NCI-H187 (cell line): Measurements from ENCODE around the gene HIVEP3.

Experiments used
- DNase-seq, 2 experiments: peaks; one replicate each; lab custom pipeline; 2025; lab: John Stamatoyannopoulos, UW

The HIVEP3 gene

DNA sequence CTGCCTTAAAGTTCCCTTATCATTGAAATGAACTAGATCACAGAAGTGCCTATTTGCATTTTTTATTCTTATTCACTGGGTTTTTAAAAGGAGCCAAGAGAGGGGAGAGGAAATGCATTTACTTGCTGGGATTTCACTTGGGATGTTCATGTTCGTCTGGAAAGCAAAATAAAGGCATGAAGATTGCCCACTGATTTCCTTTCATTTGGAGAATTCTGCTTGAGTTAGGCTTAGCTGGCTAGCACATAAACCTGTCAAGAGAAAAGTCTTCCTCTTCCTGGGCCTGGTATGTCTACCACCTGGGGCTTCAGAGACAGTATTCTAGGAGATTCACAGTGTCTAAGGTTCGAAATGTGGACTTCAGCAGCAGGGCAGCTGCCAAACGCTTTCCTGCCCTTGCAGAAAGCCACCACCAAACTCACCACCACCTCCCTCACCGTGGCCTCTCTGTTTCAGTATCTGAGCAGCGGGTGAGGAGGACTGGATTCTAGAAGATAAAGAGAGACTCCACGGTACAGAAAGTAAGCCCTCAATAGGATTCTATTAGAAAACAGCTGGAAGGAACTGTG is 44.5 kb downstream of the HIVEP3 start:
- no peak for DNase-seq

DNA sequence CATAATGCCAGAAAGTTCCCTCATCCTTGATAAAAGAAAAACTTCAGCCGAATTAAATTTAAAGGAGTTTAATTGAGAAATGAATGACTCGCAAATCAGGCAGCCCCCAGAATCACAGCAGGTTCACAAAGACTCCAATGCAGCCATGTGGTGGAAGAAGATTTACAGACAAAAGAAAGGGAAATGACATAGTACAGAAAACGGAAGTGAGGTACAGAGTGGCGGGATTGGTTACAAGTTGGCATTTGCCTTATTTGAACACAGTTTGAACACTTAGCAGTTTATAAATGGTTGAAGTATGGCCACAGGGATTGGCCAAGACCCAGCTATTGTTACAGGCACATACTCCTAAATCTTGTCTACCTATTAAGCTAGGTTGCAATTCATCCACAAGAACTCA is 46.6 kb downstream of the HIVEP3 start:
- no peak for DNase-seq

DNA sequence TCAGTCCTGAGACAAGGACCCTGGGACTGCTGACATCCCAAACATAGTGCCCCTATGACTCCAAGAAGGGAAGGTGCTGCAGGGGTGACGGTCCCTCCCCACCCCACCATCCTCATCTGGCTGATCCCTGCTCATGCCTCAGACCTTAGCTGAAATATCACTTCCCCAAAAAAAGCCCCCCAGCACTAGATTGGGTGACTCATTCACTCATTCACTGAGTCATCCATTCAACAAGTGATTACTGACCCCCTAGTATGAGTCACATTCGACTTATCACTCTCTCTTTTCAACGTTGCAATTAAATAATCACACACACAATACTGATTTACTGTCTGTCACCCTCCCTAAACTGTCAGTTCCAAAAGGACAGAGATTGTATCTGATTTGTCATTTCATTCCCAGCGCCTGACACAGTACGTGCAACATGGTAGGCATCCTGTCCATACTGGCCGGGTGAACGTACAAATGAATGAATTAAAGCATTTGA is 48.6 kb downstream of the HIVEP3 start:
- DNase-seq, result no peak

DNA sequence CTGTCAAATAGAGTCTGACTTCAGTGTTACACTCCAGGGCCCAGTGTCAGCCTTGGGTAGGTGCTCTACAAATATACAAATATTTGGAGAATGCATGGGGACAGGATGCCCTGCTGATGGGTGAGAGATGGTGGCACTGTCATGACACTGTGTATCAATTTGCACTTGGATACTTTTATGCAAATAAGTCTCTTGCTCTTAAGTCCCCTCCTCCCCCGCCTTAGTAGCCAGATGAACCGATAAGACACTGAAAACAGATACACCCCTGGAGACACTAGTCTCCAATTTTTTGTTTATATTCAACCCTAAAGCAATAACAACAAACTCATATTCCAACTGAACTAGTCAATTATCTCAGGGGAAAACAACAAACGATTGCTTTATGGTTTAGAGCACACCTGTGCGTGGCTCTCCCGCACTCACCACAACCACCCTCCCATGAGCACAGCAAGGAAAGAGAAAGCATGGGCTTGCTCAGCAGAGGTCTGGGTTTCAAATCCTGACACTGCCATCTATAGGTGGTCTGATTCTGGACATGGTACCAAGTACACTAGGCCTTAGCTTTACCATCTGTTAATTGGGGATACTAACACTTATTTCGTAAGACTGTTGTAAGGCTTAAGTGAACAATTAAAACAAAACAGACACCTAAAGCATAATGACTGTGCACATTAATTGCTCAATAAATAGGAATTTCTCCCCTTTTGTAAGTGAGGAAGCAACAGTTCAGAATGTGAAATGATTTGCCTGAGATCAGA is 50.3 kb downstream of the HIVEP3 start:
- DNase-seq, result no peak

DNA sequence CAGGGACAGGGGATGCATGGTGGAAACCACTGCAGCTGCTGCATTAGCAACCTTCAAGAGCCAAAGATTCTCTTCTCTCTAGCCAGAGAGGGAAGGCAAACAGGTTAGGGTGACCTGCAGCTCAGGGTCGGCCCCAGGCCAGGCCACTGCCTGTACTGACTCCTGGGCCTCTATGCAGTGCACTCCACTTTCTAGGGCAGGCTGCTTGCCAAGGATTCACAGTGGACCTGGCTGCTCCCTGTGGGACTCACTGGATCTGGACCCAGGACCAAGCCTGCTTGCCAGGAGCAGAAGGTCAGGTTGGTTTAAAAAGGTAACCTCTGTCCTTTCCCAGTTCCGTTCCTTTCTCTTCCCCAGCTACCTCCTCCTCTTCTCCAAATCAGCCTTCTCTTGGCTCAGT is 52.4 kb downstream of the HIVEP3 start:
- no peak for DNase-seq

DNA sequence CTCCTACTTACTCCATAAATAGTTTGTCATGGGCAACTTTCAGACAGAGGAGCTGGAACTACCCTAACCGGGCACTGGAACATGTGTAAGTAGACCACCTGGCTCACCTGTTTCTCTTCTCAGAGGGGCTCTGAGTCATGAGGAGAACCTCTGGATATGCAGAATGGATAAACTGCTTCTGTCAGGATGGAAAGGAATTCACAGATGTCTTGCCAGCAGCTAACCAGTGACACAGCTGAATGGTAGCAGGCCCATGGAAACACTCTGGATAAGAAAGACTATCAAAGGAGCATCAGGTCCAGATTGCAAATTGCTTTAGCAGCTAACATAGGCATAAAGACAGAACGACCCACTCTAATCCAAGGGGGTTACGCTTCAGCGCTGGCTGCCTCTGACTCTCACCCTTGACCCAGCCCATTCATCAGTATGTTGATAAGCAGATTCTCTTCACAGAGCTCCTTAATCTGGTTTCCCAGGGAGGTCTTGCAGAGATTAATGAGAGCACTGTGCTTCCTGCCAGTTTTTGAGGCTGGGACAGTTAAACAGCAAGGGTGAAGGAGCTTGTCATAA is 54.2 kb downstream of the HIVEP3 start:
- DNase-seq, result no peak

DNA sequence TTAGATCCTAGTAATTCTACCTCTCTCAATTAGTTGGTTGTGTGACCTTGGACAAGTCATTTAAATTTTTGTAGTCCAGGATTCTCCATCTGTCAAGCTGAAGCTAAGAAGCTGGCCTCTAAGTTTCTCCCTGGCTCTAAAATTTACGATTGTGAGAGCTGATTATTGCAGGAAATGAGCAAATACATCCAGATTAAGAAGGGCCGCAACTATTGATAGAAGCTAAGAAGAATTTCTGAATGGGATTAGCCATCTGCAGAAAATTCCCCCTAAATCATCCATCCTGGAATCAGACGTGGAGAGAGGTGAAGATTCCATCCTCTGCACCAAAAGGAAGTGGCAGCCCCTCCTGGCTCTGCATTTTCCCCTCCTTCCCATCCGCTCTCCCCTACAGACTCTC is 55.0 kb downstream of the HIVEP3 start:
- no peak for DNase-seq

DNA sequence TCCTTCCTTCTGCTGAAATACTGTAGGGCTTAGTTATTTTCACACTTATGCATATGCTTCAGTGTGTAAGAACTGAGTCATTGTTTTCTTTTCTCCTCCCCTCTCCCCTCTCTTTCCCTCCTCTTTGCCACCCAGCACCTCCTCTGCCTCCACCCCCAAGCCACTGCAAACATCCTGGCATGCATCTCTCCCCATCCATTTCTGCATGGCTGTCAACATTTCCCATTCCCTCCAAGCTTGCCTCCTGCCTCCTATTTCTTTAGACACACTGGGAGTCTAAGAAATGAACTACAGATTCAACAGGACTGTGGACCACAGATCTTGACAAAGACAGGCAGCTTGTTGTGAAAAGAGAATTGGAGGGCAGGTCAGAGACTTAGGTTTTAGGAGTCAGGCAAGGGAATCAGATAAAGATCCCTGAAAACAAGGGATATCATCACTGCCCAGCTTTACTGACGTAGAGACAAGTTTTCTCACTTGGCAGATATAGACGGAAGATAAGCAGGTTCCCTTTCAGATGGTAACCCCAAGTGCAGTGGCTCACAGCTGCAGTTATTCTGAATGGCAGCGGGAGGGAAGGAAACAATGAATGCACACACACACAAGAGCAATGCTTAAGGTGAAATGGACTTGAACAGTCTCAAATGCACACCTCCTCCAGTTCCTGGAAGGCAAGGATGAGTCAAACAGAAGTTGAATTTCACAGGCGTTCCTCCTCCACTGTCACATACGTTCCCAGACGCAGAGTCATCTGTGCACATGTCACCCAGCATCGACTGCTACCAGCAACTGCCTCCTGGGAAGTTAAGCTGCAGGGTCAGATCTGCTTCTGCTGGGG is 56.1 kb downstream of the HIVEP3 start:
- DNase-seq, result peak; percentile 23 to 51

DNA sequence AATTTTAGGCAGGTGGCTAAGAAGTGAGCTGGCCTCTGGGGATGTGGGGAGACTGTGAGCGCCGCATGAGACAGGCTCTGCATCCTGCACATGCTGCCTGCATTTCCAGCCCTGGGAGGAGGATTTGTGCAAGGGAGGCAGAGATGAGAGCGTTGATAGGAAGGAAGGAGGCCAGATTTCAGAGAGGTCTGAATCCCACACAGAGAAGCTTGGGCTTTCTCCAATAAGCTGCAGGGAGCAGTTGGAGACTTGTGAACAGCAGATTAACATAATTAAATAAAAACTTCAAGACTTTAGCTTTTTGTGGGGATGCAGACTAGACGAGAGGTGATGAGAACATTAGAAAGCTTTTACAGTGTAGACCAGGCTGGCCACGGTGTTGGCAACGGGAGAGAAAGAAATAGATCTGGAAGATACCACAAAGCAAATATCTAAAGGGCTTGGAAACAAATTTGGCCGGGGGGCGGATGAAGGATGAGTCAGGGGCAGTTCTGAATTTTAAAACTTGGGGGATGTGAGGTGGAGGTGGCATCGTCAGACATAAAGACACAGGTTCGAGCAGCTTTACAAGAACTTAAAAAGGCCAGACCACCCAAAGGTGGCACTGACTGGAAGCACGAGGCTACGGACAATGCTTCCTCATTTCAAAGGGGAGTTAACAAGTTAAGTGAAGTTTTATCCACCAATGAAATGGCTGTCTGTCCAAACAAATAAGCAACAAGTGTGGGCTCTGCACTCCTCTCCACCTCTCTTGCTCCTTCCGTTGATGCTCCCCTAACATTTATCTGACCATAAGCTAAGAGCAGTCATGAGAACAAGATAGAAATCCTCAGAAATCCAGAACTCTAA is 57.0 kb downstream of the HIVEP3 start:
- DNase-seq, result no peak

DNA sequence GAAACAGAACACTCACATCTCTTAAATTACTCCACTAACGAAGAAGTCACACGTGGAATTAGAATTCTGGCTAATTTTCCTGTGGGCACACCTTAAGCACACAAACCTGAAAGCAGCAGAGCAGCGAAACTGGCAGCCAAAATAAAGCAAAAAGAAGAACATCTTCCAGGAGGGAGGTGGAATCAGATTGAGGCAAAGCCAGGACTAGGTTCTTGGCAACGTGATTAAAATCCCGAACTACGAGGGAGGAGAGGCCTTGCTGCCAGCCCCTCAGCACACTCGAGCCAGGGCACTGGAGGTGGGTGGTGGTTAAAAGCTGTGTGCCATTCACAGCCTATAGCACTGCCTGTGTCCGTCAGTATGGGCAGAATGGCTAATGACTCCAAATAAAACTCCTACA is 58.0 kb downstream of the HIVEP3 start:
- DNase-seq, result no peak

DNA sequence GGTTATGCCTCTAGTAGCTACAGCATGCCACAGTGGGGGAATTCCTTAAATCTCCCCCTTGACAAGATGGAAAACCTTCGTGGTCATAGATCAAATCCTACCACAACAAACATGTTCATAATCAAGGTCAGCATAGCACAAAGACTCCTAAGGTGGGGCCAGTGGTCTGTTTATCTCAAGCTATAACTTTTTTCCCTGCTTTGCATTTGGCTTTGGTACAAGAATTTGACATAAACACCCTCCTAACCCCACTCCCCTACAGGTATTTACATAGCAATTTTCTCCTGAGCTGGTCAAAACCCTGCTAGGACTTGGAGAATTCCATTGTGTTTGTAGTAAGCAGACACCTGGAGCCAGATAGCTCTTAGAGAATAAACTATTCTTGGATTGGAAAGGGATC is 58.5 kb downstream of the HIVEP3 start:
- no peak for DNase-seq

DNA sequence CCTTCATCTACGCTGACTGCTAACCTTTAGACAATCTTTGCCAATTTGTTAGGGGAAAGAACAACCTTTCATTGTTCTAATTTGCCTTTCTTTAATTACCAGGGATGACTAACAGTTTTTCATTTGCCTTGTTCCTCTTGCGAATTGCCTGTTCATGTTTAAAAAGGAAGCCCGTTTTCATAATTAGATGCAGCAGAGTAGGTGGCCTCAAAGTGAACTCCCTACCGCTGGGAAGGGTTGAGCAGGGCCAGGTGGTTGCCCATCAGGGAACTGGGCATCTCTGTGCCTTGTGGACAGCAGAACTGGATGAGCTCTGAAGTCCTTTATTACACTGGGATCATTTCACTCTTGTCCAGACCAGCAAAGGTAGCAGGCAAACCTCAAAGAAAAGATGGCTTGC is 59.0 kb downstream of the HIVEP3 start:
- DNase-seq, result no peak

DNA sequence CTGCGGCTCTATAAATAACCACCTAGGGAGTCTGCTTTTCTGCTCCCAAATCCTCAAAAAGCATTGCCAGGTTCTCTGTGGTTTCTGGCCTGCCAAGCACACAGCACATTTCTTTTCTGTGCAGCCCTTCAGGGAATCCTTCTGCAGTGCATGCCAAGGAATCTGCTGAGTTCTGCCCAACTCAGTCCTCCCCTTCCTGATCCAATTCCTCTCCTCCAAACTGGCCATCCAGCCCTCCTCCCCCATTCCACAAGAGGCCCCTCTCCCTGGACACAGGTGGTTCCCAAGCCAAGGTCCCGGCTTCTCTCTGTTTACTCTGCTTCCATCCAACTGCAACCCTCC is 61.8 kb downstream of the HIVEP3 start:
- no peak for DNase-seq

DNA sequence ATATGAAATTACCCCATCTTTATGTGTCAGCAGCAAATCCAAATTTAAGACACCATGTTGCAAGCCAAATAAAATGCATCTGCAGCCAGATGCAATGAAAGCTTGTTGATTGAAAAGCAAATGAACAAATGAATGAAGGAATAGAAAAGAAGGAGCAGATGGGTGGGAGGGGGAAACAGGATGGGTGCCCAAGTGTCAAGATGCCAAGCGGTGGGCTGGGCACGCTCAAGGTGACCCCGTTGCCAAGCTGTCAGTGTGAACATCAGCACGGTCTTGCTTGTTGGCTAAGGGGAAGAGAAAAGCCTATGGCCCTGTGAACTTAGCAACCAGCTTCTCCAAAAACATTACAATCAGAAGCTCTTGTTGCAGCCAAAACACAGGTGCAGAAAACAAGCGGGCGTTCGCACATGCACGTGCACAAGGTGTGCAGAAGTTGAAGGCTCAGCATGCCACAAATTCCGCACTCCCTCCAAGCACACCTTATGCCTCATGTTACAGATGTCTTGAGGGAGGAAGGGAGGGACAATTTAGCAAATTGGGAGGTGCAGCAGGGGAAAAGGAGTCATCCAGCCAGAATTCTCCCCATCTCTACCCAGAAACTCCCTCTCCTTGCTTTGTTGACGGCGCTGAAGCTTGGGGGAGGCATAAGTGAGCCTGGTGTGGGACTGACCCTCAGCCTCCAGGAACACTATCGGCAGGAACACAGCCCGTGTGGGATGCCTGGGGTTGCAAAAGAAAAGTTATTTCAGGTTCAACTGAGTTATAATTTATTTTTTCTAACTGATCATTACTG is 62.4 kb downstream of the HIVEP3 start:
- no peak for DNase-seq

DNA sequence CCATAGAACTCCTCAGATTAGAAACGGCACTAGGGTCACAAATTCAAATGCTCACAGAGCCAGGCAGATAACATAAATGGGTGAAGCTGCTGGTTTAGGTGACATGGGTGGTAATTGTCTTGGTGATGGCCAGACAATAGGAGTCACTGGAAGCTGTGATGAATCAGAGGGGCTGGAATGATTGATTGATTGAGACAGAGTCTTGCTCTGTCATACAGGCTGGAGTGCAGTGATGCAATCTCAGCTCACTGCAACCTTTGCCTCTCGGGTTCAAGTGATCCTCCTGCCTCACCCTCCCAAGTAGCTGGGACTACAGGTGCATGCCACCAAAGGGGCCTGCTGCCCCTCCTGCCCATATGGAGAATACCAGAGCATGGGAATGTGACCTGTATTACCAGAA is 63.0 kb downstream of the HIVEP3 start:
- no peak for DNase-seq

DNA sequence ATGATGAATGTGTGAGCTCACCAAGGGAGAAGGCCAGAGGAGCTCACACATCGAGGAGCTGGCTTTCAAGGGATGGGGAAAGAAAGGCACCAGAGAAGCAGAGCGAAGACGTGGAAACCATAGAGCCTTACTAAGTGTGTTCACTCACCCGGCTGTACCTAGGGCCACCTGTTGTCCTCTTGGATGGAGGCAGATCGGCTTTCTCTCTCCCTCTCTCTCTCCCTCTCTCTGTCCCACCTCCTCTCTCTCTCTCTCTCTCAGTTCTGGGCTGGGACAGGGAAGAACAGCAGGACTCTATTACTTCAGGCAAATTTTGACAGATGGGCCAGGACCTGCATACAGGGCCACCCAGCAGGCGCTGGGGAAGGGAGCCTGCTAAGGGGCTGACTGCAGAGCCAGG is 64.8 kb downstream of the HIVEP3 start:
- DNase-seq, result no peak

DNA sequence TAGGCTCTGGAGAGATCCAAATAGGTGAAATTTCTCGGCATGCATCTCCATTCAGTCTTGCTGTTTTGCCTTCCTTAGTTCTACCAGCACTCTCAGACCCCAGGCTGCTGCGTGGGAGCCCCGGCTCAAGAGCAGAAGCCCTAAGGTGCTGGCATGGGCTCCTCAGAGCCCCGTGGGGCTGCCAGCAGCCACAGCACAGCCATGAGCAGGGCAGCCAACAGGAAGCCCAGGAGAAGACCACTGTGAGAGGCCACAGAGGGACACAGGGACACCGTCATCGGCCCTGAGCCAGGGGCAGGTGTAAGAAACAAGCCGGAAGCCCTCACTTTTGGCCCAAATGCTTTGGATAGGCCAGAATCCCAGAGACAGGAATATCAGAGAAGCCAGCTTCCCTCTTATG is 66.6 kb downstream of the HIVEP3 start:
- no peak for DNase-seq

DNA sequence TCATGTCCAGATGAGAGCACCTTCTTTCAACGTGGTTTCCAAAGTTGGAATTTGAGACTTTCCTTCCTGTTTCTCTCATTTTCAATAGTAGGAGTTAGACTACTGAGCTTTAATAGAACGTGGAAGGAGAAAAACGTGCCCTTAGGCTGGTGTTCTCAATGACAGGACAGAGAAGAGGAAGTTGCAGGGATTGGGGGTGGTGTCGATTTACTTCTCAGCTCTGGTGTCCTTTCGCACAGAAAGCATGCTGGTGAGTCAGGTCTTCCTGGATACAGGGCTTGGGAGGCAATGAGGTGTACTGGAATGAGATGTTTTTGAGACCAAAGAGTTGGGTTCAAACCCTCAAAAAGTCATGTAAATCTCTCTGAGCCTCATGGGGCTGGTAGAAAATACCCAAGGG is 67.1 kb downstream of the HIVEP3 start:
- DNase-seq, result no peak

DNA sequence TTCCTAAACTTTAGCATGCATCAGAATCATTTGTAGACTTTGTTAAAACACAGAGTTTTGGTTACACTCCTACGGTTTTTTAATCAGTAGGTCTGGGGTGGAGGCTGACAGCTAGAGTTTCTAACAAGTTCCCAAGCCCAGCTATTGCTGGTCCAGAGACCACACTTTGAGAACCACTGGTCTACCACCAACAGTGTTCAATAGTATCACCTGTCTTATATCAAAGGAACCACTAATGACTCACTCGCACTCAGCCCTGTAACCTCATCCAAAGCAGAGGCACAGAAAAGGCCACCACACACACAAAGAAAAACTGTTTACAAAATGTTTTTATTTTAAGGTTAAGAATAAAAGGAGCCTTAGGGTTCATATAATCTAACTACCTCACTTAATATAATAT is 68.7 kb downstream of the HIVEP3 start:
- no peak for DNase-seq

DNA sequence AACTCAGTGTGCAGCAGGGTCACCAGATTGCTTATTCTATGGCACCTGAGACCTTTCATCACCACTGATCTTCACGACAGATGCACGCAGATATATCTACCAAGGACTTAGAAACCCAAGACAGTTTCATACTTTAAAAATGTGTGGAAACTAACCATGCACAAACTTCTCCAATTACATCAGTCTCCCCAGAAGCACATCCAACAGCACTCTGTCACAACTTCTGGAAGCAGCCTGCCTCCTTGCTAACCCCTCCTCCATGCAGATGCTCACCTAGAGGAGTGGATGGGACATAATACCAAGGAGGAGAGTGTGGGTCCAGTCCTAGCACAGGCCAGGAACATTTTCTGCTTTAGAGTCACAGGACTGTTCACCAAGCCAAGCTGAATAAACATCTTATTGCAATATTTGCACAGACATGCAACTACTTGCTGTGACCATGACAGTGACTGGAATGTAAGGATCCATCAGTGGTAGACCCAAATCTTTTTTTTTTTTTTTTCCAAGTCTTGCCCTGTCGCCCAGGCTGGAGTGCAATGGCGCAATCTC is 69.4 kb downstream of the HIVEP3 start:
- no peak for DNase-seq
